Right lobe of liver (tissue), 6 donors: ENCODE data around the gene RNASEH2B. TPM values are rescaled to one million over a fixed set of nuclear protein-coding genes. Genes with fewer than 3 reads are reported as not detected.

ENCODE experiments used
- ATAC-seq, 4 donors: fragments of 200-7000 bp; cut with Tn5 transposase; one replicate each; pipeline ENCODE4 v1.9.1; 2020; ENCODE audit warnings: mild to moderate bottlenecking in 4 of 4, moderate library complexity in 4 of 4
- DNase-seq, 3 donors: peaks; one replicate each; pipeline ENCODE4 v3.0.0-alpha.2; 2020
- H3K27ac ChIP-seq, 3 donors: fragments of 200-600 bp; one replicate each; pipeline ENCODE4 v1.8.0; 2022
- H3K27me3 ChIP-seq, 2 donors: fragments of 200-600 bp; one replicate each; pipeline ENCODE4 v1.8.0; 2022
- H3K36me3 ChIP-seq, 4 donors: fragments of 200-600 bp; sonication (generic) in 1 of 4; one replicate each; pipeline versions ENCODE4 v1.5.1 to v1.8.0; 2017 to 2022; ENCODE audit warnings: control low read depth in 1 of 4
- H3K4me1 ChIP-seq, 4 donors: fragments of 200-600 bp; sonication (generic) in 1 of 4; one replicate each; pipeline versions ENCODE4 v1.5.1 to v1.8.0; 2017 to 2022; ENCODE audit warnings: control low read depth in 1 of 4
- H3K4me3 ChIP-seq, 3 donors: fragments of 200-600 bp; one replicate each; pipeline ENCODE4 v1.8.0; 2022
- H3K9me3 ChIP-seq, 4 donors: fragments of 200-600 bp; sonication (generic) in 1 of 4; one replicate each; pipeline versions ENCODE4 v1.5.1 to v1.8.0; 2017 to 2022; ENCODE audit warnings: control low read depth in 1 of 4
- POLR2A ChIP-seq: fragments of 450-650 bp; IDR thresholded peaks from one replicate; pipeline ENCODE4 v1.6.1; 2017; ENCODE audit warnings: antibody characterized with exemption, mild to moderate bottlenecking
- WGBS: methylation state at CpG from one replicate; pipeline ENCODE4 v1.1.6; 2018; ENCODE audit warnings: low coverage, low lambda C conversion rate; ENCODE audit not compliant: insufficient coverage; ENCODE audit errors: missing lambda C conversion rate; 5-methylcytosine and 5-hydroxymethylcytosine counted together
- intact Hi-C, 2 donors: fragments of 100-400 bp; cut with DNase I; formaldehyde crosslinking; loops; one replicate each; pipeline versions ENCODE4 v1.11.2 to v1.14.1; 2022
- total RNA-seq, 6 experiments: library from RNA; depleted of rRNA in 2 of 6; stranded (reverse); fragments of >200 nt in 2 of 6; fragmentation: NEBNext Ultra II Directional in 3 of 6; extraction: Animal tissue kit (Norgen Biotek cat#: 25700) in 3 of 6; gene quantifications; one replicate each; pipeline versions ENCODE4 v1.1.0 to v1.2.4, GENCODE V29; 2016 to 2023
- TF ChIP-seq, protein P1 (sequence below), 4 donors: fragments of 200-600 bp in 3 of 4; fragments of 450-650 bp in 1 of 4; IDR thresholded peaks; one replicate each; pipeline versions ENCODE4 v1.5.1 to v1.8.0; 2016 to 2022; ENCODE audit warnings: antibody characterized with exemption in 4 of 4, mild to moderate bottlenecking in 2 of 4
- donor health status: DM: no; HTN: yes; CAD: no.
- donor health status: DM: no; HTN: no; CAD: no.
- donor health status: DM: no; HTN: no; CAD: no.
- donor health status: DM: no; HTN: yes; CAD: no.
- donor health status: DM: no; HTN: yes; CAD: no.

Gene RNASEH2B
- total RNA-seq, 6 experiments from 2014 or later = 9.9 to 19.8 (median 11.7) TPM

DNA sequence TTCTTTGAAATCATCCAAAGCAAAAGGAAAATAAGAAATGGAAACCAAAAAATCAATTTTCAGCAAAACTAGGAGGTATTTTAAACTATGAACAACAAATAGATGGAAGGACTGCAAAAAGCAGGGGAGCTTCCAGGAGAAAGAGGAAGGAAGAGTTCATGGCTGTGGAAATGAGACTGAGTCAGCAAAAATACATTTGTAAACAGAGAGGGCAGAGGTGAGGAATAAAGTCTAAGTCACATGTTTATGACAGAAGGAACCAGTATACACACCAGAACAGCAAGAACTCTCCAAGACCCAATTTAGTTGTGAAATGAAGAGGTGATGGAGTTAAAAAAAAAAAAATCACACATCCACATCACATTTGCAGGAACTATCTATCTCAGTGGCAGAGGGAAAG is 69.6 kb downstream of the RNASEH2B start:
- no peak for DNase-seq
- TF ChIP-seq, protein P1, sequence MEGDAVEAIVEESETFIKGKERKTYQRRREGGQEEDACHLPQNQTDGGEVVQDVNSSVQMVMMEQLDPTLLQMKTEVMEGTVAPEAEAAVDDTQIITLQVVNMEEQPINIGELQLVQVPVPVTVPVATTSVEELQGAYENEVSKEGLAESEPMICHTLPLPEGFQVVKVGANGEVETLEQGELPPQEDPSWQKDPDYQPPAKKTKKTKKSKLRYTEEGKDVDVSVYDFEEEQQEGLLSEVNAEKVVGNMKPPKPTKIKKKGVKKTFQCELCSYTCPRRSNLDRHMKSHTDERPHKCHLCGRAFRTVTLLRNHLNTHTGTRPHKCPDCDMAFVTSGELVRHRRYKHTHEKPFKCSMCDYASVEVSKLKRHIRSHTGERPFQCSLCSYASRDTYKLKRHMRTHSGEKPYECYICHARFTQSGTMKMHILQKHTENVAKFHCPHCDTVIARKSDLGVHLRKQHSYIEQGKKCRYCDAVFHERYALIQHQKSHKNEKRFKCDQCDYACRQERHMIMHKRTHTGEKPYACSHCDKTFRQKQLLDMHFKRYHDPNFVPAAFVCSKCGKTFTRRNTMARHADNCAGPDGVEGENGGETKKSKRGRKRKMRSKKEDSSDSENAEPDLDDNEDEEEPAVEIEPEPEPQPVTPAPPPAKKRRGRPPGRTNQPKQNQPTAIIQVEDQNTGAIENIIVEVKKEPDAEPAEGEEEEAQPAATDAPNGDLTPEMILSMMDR (IDR thresholded peaks at IDR 0.05) = no peak
- TF ChIP-seq POLR2A = no peak

DNA sequence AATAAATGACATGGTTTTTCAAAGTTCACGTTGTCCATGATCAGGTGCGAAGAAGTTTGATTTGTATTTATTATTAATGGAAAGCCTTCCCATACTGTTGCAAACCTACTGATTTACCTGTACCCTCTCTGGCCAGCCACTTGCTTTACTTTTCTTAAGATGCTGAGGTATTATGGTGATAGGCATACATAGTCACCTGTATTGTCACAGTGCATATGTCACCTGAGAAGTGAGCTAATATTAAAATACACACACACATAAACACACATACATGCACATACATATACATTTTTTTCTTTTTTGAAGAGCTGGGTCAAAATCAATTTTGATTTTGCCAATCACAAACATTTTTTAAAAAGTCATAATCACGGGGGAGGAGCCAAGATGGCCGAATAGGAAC is 72.1 kb downstream of the RNASEH2B start:
- TF ChIP-seq, protein P1 (IDR thresholded peaks at IDR 0.05) = no peak
- no peak for TF ChIP-seq POLR2A
- 82% methylated on average over 4 of the region's 4 CpGs for WGBS
- Histone ChIP-seq H3K4me1 (peaks cover 0 to 8% (median 0%) of the 10 kb centered on the region in 4 donors), H3K27ac (no peak overlapping the region), H3K9me3 (no peaks in the 10 kb centered on the region), H3K36me3 (no peaks in the 10 kb centered on the region), H3K4me3 (no peak overlapping the region), H3K27me3 (no peaks in the 10 kb centered on the region)
- intact Hi-C loops = no loop called here
- ATAC-seq (no peak), DNase-seq (no peak)

More for the DNA sequence above, 69.6 kb downstream of the RNASEH2B start:
- ATAC-seq = peak; percentile 79 to 95 (median 84)
- intact Hi-C loops = no loop called here
- no peaks in the 10 kb centered on the region for H3K36me3 ChIP-seq
- no peak overlapping the region for H3K4me3 ChIP-seq
- no peaks in the 10 kb centered on the region for H3K9me3 ChIP-seq
- peaks cover 0 to 8% (median 0%) of the 10 kb centered on the region in 4 donors for H3K4me1 ChIP-seq
- no peaks in the 10 kb centered on the region for H3K27me3 ChIP-seq
- H3K27ac ChIP-seq = no peak overlapping the region

DNA sequence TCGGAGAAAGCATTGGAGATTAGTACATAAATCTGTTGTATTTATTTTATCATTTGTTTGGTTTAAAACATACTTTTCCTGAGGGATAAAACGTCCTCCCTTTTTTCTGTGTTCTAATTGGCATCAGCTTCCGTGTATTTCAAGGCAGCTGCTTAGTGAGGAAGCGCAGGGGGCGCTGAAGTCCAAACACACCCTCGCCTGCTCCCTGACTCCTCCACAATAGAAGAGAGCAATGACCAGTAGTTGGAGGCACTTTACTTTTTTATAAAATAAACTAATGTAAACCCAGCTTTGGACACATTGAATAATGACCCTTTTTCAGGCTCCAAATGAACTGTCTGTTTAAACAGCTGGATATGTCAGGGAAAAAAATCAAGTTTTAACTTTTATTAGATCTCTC is 79.9 kb downstream of the RNASEH2B start:
- intact Hi-C loops = no loop called here
- 2% methylated on average over 3 of the region's 6 CpGs for WGBS
- Histone ChIP-seq H3K36me3 (no peaks in the 10 kb centered on the region), H3K27me3 (no peaks in the 10 kb centered on the region), H3K27ac (no peak overlapping the region), H3K4me3 (no peak overlapping the region), H3K4me1 (no peaks in the 10 kb centered on the region), H3K9me3 (no peaks in the 10 kb centered on the region)
- DNase-seq (no peak), ATAC-seq (peak; percentile 51 to 67 (median 58))
- TF ChIP-seq POLR2A = no peak
- TF ChIP-seq, protein P1 (IDR thresholded peaks at IDR 0.05) = peak in 3 of 4 donors; percentile 16 to 24 (median 20)

DNA sequence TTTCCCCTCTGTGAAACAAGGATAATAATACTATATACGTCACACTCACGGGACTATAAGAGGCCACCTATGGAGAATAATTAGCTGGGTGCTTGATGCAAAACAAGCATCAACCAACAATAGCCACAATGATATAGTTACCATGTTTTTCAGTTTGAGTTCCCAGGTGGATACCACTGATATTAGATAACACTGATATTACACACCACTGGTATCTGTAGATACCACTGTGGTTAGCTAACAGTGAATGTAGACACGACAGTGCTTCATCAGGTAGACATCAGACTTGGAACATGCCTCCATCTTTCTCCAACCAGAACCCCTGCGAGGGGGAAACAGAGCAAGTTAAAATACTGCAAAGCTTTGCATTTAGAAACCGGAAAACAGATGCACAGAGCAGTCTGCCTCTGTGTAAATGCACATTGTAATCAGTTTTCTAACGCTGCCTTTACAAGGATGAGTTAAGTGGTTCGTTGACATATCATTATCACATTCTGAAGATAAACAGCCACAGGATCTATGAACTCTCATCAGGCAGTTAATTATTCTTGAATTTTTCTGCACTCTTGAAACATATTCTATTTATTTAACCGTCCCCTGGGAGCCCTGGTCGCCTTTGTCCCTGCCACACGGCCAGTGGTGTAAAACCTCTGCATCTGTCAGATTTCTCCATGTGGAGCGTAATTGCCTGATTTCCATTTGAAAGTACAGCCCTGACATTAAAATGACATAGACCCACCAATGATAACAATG is 80.7 kb downstream of the RNASEH2B start:
- 41% methylated on average over 11 of the region's 11 CpGs for WGBS
- ATAC-seq (no peak), DNase-seq (no peak)
- no peaks in the 10 kb centered on the region for H3K36me3 ChIP-seq
- H3K27me3 ChIP-seq = no peaks in the 10 kb centered on the region
- intact Hi-C loops = no loop called here
- no peak overlapping the region for H3K27ac ChIP-seq
- TF ChIP-seq POLR2A = no peak
- TF ChIP-seq, protein P1 (IDR thresholded peaks at IDR 0.05) = no peak
- H3K4me3 ChIP-seq = no peak overlapping the region
- no peaks in the 10 kb centered on the region for H3K4me1 ChIP-seq
- H3K9me3 ChIP-seq = no peaks in the 10 kb centered on the region
